ENCODE data around the gene PRSS2. TPM values are rescaled to one million over a fixed set of nuclear protein-coding genes. Genes with fewer than 3 reads are reported as not detected.
"Not testable (repeated sequence)": the region's sequence is repeated elsewhere in the genome, so short reads cannot be mapped to it uniquely, and the experiment has no call there.

The PRSS2 gene
- total RNA-seq, 1 experiment from 2014 or later, result 22.4 TPM

GRCh38 chr7:142776845-142777225 is 6.1 kb downstream of the PRSS2 start:
- H3K27ac ChIP-seq (ENCODE audit: low read length); in situ Hi-C loops (cut with HindIII; ENCODE audit: low pct_unique_long_range_greater_than_20kb, low sequenced_read_pairs); intact Hi-C loops (cut with micrococcal nuclease; ENCODE audit: unreplicated experiment); H3K4me3 ChIP-seq (ENCODE audit: low read depth in 2 of 2, low read length in 2 of 2); H3K36me3 ChIP-seq (ENCODE audit: control insufficient read depth, insufficient read depth, low read length); DNase-seq (ENCODE audit: low read depth, low spot score); BruUV-seq (replicated peaks); POLR2A ChIA-PET; H3K4me1 ChIP-seq (ENCODE audit: control insufficient read depth, insufficient read depth, low read length); H3K27me3 ChIP-seq (ENCODE audit: control insufficient read depth, insufficient read depth, low read length); ATAC-seq; H3K9me3 ChIP-seq (ENCODE audit: control insufficient read depth, insufficient read depth, low read depth, low read length); CTCF ChIA-PET: not testable (repeated sequence)

GRCh38 chr7:142777318-142777717 is 6.5 kb downstream of the PRSS2 start:
- Histone ChIP-seq H3K27me3 (ENCODE audit: control insufficient read depth, insufficient read depth, low read length) (peaks cover 4% of the 10 kb centered on the region; the same call in 1 of the 2 replicates), H3K27ac (ENCODE audit: low read length) (no peak overlapping the region), H3K36me3 (ENCODE audit: control insufficient read depth, insufficient read depth, low read length) (no peaks in the 10 kb centered on the region), H3K9me3 (ENCODE audit: control insufficient read depth, insufficient read depth, low read depth, low read length) (no peaks in the 10 kb centered on the region), H3K4me3 (ENCODE audit: low read depth in 2 of 2, low read length in 2 of 2) (no peak overlapping the region), H3K4me1 (ENCODE audit: control insufficient read depth, insufficient read depth, low read length) (no peaks in the 10 kb centered on the region)
- ATAC-seq, result no peak
- ChIA-PET CTCF (no interaction called here), POLR2A (no interaction called here)
- DNase-seq (ENCODE audit: low read depth, low spot score), result no peak
- no peak for TF ChIP-seq REST (IDR thresholded peaks at IDR 0.05; ENCODE audit: insufficient read depth in 1 of 2, low read depth in 2 of 2, low read length in 1 of 2)
- BruUV-seq (replicated peaks), result no TSS peak
- intact Hi-C loops (cut with micrococcal nuclease; ENCODE audit: unreplicated experiment), result no loop called here
- in situ Hi-C loops (cut with HindIII; ENCODE audit: low pct_unique_long_range_greater_than_20kb, low sequenced_read_pairs), result no loop called here

- no TSS peak for BruUV-seq (replicated peaks)
- Histone ChIP-seq H3K9me3 (ENCODE audit: control insufficient read depth, insufficient read depth, low read depth, low read length) (no peaks in the 10 kb centered on the region), H3K4me3 (ENCODE audit: low read depth in 2 of 2, low read length in 2 of 2) (peak overlapping the region in 1 of 2 experiments; percentile 23; a peak in 2 of 4 replicates), H3K27ac (ENCODE audit: low read length) (no peak overlapping the region), H3K36me3 (ENCODE audit: control insufficient read depth, insufficient read depth, low read length) (no peaks in the 10 kb centered on the region), H3K27me3 (ENCODE audit: control insufficient read depth, insufficient read depth, low read length) (peaks cover 6% of the 10 kb centered on the region; the same call in 1 of the 2 replicates), H3K4me1 (ENCODE audit: control insufficient read depth, insufficient read depth, low read length) (no peaks in the 10 kb centered on the region)
- intact Hi-C loops (cut with micrococcal nuclease; ENCODE audit: unreplicated experiment) (loop anchor here (1.0 to 10.0 kb wide), 4 partner anchors 68 to 178 kb away; no protein-coding TSS in a partner anchor), in situ Hi-C loops (cut with HindIII; ENCODE audit: low pct_unique_long_range_greater_than_20kb, low sequenced_read_pairs) (no loop called here)
- DNase-seq (ENCODE audit: low read depth, low spot score), result peak; percentile 82
- peak; percentile 92 for ATAC-seq
- TF ChIP-seq CTCF (IDR thresholded peaks at IDR 0.05) (peak; percentile 91), SIN3A (IDR thresholded peaks at IDR 0.05; ENCODE audit: borderline replicate concordance, insufficient read depth, low read depth, low read length) (no peak)
- CTCF ChIA-PET, result interaction anchor here (0.6 to 1.6 kb wide), 15 partner anchors 10 to 329 kb away, joined by 3 to 24 read pairs (median 4); no protein-coding TSS in a partner anchor
- POLR2A ChIA-PET, result interaction anchor here (0.6 kb wide), 1 partner anchor 503 kb away, joined by 9 read pairs; no protein-coding TSS in a partner anchor
Observed at GRCh38 chr7:142782922-142783900, 12.4 kb downstream of the PRSS2 start.
